PC-9 (cell line): ENCODE measurements around the gene SPINK9. TPM values are rescaled to one million over a fixed set of nuclear protein-coding genes. Genes with fewer than 3 reads are reported as not detected.

Experiments used
- BruUV-seq: library from RNA; stranded (reverse); fragments of 400-500 nt; replicated peaks from 2 replicates; lab custom pipeline; 2021; lab: Mats Ljungman, UMichigan
- CTCF ChIA-PET: fragments of 300-600 bp; sonication (Branson Sonifier 250); formaldehyde crosslinking; loops from one replicate; lab custom pipeline; 2022; ENCODE audit warnings: antibody characterized with exemption; lab: Charles Lee
- POLR2A ChIA-PET: fragments of 300-600 bp; sonication (Branson Sonifier 250); formaldehyde crosslinking; loops from one replicate; lab custom pipeline; 2022; ENCODE audit warnings: antibody characterized with exemption; ENCODE audit not compliant: unreplicated experiment; lab: Charles Lee
- DNase-seq, 2 experiments: peaks; one replicate each; pipeline versions ENCODE4 v3.0.0 to v3.0.0-alpha.2; 2015 to 2022; ENCODE audit warnings: mixed read lengths in 1 of 2
- H2AFZ ChIP-seq: fragments of 200-600 bp; sonication (generic); 2 replicates; pipeline ENCODE4 v1.8.1; 2017; ENCODE audit warnings: antibody characterized with exemption
- H3F3A ChIP-seq: fragments of 200-600 bp; sonication (generic); 2 replicates; pipeline ENCODE4 v1.8.1; 2017; ENCODE audit warnings: antibody characterized with exemption, mild to moderate bottlenecking, low read depth; ENCODE audit not compliant: insufficient read depth
- H3K27ac ChIP-seq: fragments of 200-600 bp; sonication (generic); 2 replicates; pipeline ENCODE4 v1.6.1; 2016; ENCODE audit warnings: mixed run types
- H3K27me3 ChIP-seq: fragments of 200-600 bp; sonication (generic); 2 replicates; pipeline ENCODE4 v1.6.1; 2016; ENCODE audit warnings: low read depth, mixed run types; ENCODE audit not compliant: insufficient read depth
- H3K36me3 ChIP-seq: fragments of 200-600 bp; sonication (generic); 2 replicates; pipeline ENCODE4 v1.6.1; 2016; ENCODE audit warnings: low read depth, mixed run types
- H3K4me1 ChIP-seq: fragments of 200-600 bp; sonication (generic); replicated peaks from 2 replicates; pipeline ENCODE4 v1.6.1; 2016; ENCODE audit warnings: mixed run types; ENCODE audit not compliant: insufficient read depth
- H3K4me2 ChIP-seq: fragments of 200-600 bp; sonication (generic); 2 replicates; pipeline ENCODE4 v1.6.1; 2017; ENCODE audit warnings: mixed run types
- H3K4me3 ChIP-seq: fragments of 200-600 bp; sonication (generic); 2 replicates; pipeline ENCODE4 v1.6.1; 2016; ENCODE audit warnings: mixed run types
- H3K79me2 ChIP-seq: fragments of 200-600 bp; sonication (generic); 2 replicates; pipeline ENCODE4 v1.6.1; 2017; ENCODE audit warnings: low read depth, mixed run types
- H3K9me2 ChIP-seq: fragments of 200-600 bp; sonication (generic); 2 replicates; pipeline ENCODE4 v1.8.1; 2017; ENCODE audit warnings: mild to moderate bottlenecking; ENCODE audit not compliant: insufficient read depth
- H3K9me3 ChIP-seq: fragments of 200-600 bp; sonication (generic); 2 replicates; pipeline ENCODE4 v1.8.1; 2016; ENCODE audit warnings: low read depth; ENCODE audit not compliant: insufficient read depth
- H4K20me1 ChIP-seq: fragments of 200-600 bp; sonication (generic); 2 replicates; pipeline ENCODE4 v1.8.1; 2017; ENCODE audit not compliant: insufficient read depth
- CTCF ChIP-seq: fragments of 200-600 bp; sonication (generic); conservative IDR thresholded peaks from 2 replicates; pipeline ENCODE4 v1.6.1; 2017; ENCODE audit warnings: mixed run types, antibody characterized with exemption, mild to moderate bottlenecking, moderate library complexity
- EZH2 ChIP-seq: fragments of 200-600 bp; sonication (generic); IDR thresholded peaks from 2 replicates; pipeline ENCODE4 v1.8.0; 2017; ENCODE audit warnings: antibody characterized with exemption, low read depth
- intact Hi-C: fragments of 100-400 bp; cut with micrococcal nuclease; formaldehyde crosslinking; loops from one replicate; pipeline ENCODE4 v1.10.0; 2022; ENCODE audit not compliant: unreplicated experiment
- total RNA-seq: library from RNA; stranded (reverse); gene quantifications from 2 replicates; pipeline ENCODE4 v1.2.3, GENCODE V29; 2021

Gene SPINK9
- total RNA-seq, 1 experiment from 2014 or later: not detected

- Histone ChIP-seq H3K4me3 (no peak overlapping the region; the same call in 1 of the 2 replicates), H2AFZ (no peak overlapping the region), H3K4me1 (peaks cover 38% of the 10 kb centered on the region), H3K4me2 (peak overlapping the region; percentile 97), H3F3A (peaks cover 11% of the 10 kb centered on the region), H3K27me3 (no peaks in the 10 kb centered on the region), H3K79me2 (peaks cover 45% of the 10 kb centered on the region), H3K9me2 (no peaks in the 10 kb centered on the region), H3K9me3 (no peaks in the 10 kb centered on the region), H3K27ac (no peak overlapping the region), H4K20me1 (no peaks in the 10 kb centered on the region), H3K36me3 (0 out of 2 replicates have a peak, but pooled peaks cover under 1% of the 10 kb centered on the region)
- ChIA-PET CTCF (no interaction called here), POLR2A (no interaction called here)
- DNase-seq: peak in 1 of 2 experiments; percentile 41
- intact Hi-C loops: loop anchor here (2.0 to 5.0 kb wide), 2 partner anchors 39 to 370 kb away; no protein-coding TSS in a partner anchor
- no peak for TF ChIP-seq CTCF
- TF ChIP-seq EZH2: no peak
- BruUV-seq: no TSS peak
Measured at GRCh38 chr5:148381906-148382305, 46.5 kb downstream of the SPINK9 start.

GRCh38 chr5:148382961-148383360 lies 47.6 kb downstream of the SPINK9 start:
- no peak for DNase-seq
- TF ChIP-seq EZH2: no peak
- TF ChIP-seq CTCF: no peak
- H3K27ac ChIP-seq: peak overlapping the region; percentile 66
- H3F3A ChIP-seq: peaks cover 11% of the 10 kb centered on the region
- H3K4me2 ChIP-seq: peak overlapping the region; percentile 97
- H3K4me3 ChIP-seq: peak overlapping the region; percentile 65
- H4K20me1 ChIP-seq: no peaks in the 10 kb centered on the region
- H2AFZ ChIP-seq: peak overlapping the region; percentile 88
- ChIA-PET CTCF (interaction anchor here (0.6 kb wide), 1 partner anchor 93 kb away, joined by 10 read pairs; no protein-coding TSS in a partner anchor), POLR2A (no interaction called here)
- H3K27me3 ChIP-seq: no peaks in the 10 kb centered on the region
- no peaks in the 10 kb centered on the region for H3K9me2 ChIP-seq
- no peaks in the 10 kb centered on the region for H3K9me3 ChIP-seq
- TSS peak; percentile 88 for BruUV-seq
- H3K79me2 ChIP-seq: peaks cover 56% of the 10 kb centered on the region
- H3K36me3 ChIP-seq: 0 out of 2 replicates have a peak, but pooled peaks cover 6% of the 10 kb centered on the region
- intact Hi-C loops: loop anchor here (1.0 to 5.0 kb wide), 3 partner anchors 15 to 371 kb away; no protein-coding TSS in a partner anchor
- peaks cover 38% of the 10 kb centered on the region for H3K4me1 ChIP-seq

- no peak for TF ChIP-seq CTCF
- no peak for TF ChIP-seq EZH2
- peak; percentile 92 for DNase-seq
- Histone ChIP-seq H3K4me3 (peak within 1 kb of the TSS; percentile 65), H2AFZ (peak within 1 kb of the TSS; percentile 88), H3K27me3 (no peaks in the 10 kb centered on the region), H4K20me1 (no peaks in the 10 kb centered on the region), H3K9me2 (no peaks in the 10 kb centered on the region), H3K27ac (peak within 1 kb of the TSS; percentile 66), H3K9me3 (no peaks in the 10 kb centered on the region), H3K36me3 (0 out of 2 replicates have a peak, but pooled peaks cover 6% of the 10 kb centered on the region), H3K4me1 (peaks cover 38% of the 10 kb centered on the region), H3K4me2 (peak within 1 kb of the TSS; percentile 97), H3K79me2 (peaks cover 64% of the 10 kb centered on the region), H3F3A (peaks cover 11% of the 10 kb centered on the region)
- CTCF ChIA-PET: interaction anchor here (0.9 kb wide), 1 partner anchor 347 kb away, joined by 3 read pairs; no protein-coding TSS in a partner anchor
- intact Hi-C loops: loop anchor here (1.0 to 5.0 kb wide), 3 partner anchors 15 to 371 kb away; no protein-coding TSS in a partner anchor
- POLR2A ChIA-PET: no interaction called here
- BruUV-seq: no TSS peak
Measured at GRCh38 chr5:148383564-148384379, 48.4 kb downstream of the SPINK9 start, which contains the start of gene FBXO38. Gene FBXO38, plus strand, starts transcription at chr5:148383958. Its CDS starts 10,819 bp downstream, at chr5:148394777.
